IPS DF 4.7 (cell line): Measurements from ENCODE around the gene ANKRD63.

ENCODE experiments used
- DNase-seq: peaks from one replicate; pipeline ENCODE4 v3.0.0-alpha.2; 2013; ENCODE audit warnings: low spot score; ENCODE audit errors: extremely low read depth

The ANKRD63 gene

GRCh38 chr15:40295877-40296560 lies 13.2 kb upstream of the ANKRD63 start:
- no peak for DNase-seq

GRCh38 chr15:40295297-40295696 lies 12.4 kb upstream of the ANKRD63 start:
- DNase-seq: no peak

GRCh38 chr15:40293905-40294895 lies 11.3 kb upstream of the ANKRD63 start:
- DNase-seq: no peak

GRCh38 chr15:40293006-40293405 lies 10.1 kb upstream of the ANKRD63 start:
- no peak for DNase-seq

GRCh38 chr15:40292246-40292645 lies 9.4 kb upstream of the ANKRD63 start:
- DNase-seq: no peak

GRCh38 chr15:40290918-40291574 lies 8.2 kb upstream of the ANKRD63 start:
- DNase-seq: no peak

- no peak for DNase-seq
These were observed 7.7 kb upstream of the ANKRD63 start for GRCh38 chr15:40290545-40290917.

- no peak for DNase-seq
These were observed 6.4 kb upstream of the ANKRD63 start for GRCh38 chr15:40289140-40289775.

- DNase-seq: no peak
These were observed 5.1 kb upstream of the ANKRD63 start for GRCh38 chr15:40287968-40288367.

GRCh38 chr15:40287505-40287904 lies 4.6 kb upstream of the ANKRD63 start:
- no peak for DNase-seq

- DNase-seq: no peak
These were observed 3.9 kb upstream of the ANKRD63 start for GRCh38 chr15:40286794-40287193.

GRCh38 chr15:40286061-40286532 lies 3.2 kb upstream of the ANKRD63 start:
- no peak for DNase-seq

- no peak for DNase-seq
These were observed 2.7 kb upstream of the ANKRD63 start for GRCh38 chr15:40285554-40286011.

- DNase-seq: no peak
These were observed 2.3 kb upstream of the ANKRD63 start for GRCh38 chr15:40285151-40285550.

GRCh38 chr15:40283615-40284300 lies 894 bp upstream of the ANKRD63 start:
- DNase-seq: no peak

GRCh38 chr15:40282147-40282868 lies 556 bp downstream of the ANKRD63 start:
- DNase-seq: no peak

- DNase-seq: no peak
These were observed 1.1 kb downstream of the ANKRD63 start for GRCh38 chr15:40281801-40282146.

- no peak for DNase-seq
These were observed 1.6 kb downstream of the ANKRD63 start for GRCh38 chr15:40281057-40281800.

GRCh38 chr15:40280260-40281056 lies 2.4 kb downstream of the ANKRD63 start:
- DNase-seq: no peak
